LNCAP (cell line): Measurements from ENCODE around the gene CRYL1.

ENCODE experiments used
- CTCF ChIP-seq: fragments of 450-650 bp; IDR thresholded peaks from 2 replicates; pipeline ENCODE4 v1.5.1; 2017; ENCODE audit warnings: mild to moderate bottlenecking

The CRYL1 gene

GRCh38 chr13:20461860-20462532 is 63.7 kb downstream of the CRYL1 start:
- TF ChIP-seq CTCF, result no peak

- TF ChIP-seq CTCF, result no peak
Observed at GRCh38 chr13:20461481-20461859, 64.2 kb downstream of the CRYL1 start.

- no peak for TF ChIP-seq CTCF
Observed at GRCh38 chr13:20460761-20461160, 64.9 kb downstream of the CRYL1 start.

GRCh38 chr13:20457670-20458069 is 68.0 kb downstream of the CRYL1 start:
- no peak for TF ChIP-seq CTCF

GRCh38 chr13:20456737-20457136 is 68.9 kb downstream of the CRYL1 start:
- no peak for TF ChIP-seq CTCF

GRCh38 chr13:20451397-20451796 is 74.3 kb downstream of the CRYL1 start:
- TF ChIP-seq CTCF, result no peak

- TF ChIP-seq CTCF, result no peak
Observed at GRCh38 chr13:20448470-20448869, 77.2 kb downstream of the CRYL1 start.

GRCh38 chr13:20446900-20447299 is 78.8 kb downstream of the CRYL1 start:
- TF ChIP-seq CTCF, result no peak
